ENCODE data around the gene FBLN1.
"Not testable (repeated sequence)": the region's sequence is repeated elsewhere in the genome, so short reads cannot be mapped to it uniquely, and the experiment has no call there.

The FBLN1 gene

GRCh38 chr22:45528046-45528445, 25.4 kb downstream of the FBLN1 start:
- no peak for DNase-seq (ENCODE audit: low read depth)

DNA sequence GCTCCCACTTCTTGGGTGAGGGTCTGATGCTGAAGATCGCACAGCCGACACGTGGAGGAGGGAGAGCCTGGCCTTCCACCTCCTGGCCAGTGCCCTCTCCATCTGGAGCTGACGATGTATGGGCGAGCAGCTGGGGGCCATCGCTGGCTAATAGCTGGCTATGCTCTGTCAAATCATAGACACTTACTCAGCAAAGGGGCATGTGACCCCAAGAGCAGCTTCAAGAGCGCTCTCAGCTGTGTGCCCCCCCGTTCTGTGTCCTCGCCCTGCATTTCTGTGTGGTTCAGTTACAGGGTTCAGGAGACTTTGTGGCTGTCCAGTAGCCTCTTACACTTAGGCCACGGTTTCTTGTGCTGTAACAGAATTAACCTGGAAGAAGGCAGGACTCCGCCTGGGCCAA, 26.4 kb downstream of the FBLN1 start:
- DNase-seq (ENCODE audit: low read depth), result no peak

- no peak for DNase-seq (ENCODE audit: low read depth)
Measured at GRCh38 chr22:45529971-45530575, 27.4 kb downstream of the FBLN1 start.

DNA sequence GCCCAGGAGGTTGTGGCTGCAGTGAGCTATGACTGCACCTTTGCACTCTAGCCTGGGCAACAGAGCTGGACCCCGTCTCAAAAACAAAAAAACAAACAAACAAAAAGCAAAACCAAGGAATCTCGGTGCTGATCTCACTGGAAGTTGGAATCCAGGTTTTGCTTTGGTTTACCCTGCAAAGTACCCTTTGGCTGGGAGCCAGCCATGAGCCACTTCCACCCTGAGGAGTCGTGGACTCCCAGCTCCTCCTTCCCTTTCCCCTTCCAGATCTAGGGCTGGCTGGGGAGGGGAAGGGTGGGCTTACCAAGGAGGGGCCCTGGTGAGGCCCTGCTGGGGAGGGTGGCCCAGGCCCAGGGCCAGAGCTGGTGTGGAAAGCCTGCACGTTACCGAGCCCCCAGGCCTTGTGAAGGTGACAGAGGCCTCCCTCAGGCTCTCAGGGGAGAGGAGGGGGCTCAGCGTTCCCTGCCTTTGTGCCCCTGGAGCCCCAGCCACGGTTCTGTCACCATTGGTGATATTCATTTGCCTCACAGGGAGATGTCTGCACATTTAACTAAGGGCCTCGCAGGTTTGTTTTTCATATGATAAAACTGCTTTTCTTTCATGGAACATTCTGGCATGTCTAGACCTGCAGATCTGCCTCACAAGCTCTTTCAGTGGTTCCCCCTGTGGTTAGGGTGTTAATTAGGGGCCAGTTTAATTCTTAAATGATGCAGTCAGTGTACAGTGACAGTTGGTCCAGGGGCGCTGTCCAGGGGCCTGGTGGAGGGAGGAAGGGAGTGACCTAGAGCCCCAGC, 29.0 kb downstream of the FBLN1 start:
- no peak for DNase-seq (ENCODE audit: low read depth)

- DNase-seq (ENCODE audit: low read depth), result no peak
Measured at GRCh38 chr22:45532235-45532631, 29.6 kb downstream of the FBLN1 start.

- no peak for DNase-seq (ENCODE audit: low read depth)
Measured at GRCh38 chr22:45533703-45534102, 31.0 kb downstream of the FBLN1 start.

- DNase-seq (ENCODE audit: low read depth), result no peak
Measured at GRCh38 chr22:45534339-45535192, 31.9 kb downstream of the FBLN1 start.

DNA sequence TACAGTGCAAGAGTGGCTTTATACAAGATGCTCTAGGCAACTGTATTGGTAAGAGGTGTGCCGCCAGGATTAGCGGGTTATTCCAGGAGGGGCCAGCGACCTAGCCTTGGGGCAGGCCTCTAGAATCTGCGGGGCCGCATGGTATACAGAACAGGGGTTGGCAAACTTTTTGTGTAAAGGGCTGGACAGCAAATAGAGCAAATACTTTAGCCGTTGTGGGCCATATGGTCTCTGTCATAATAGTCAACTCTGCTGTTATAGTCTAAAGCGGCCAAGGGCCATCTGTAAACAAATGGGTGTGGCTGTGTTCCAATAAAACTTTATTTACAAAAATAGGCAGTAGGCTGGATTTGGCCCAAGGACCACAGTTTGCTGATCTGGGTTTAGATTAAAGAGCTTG, 32.6 kb downstream of the FBLN1 start:
- no peak for DNase-seq (ENCODE audit: low read depth)

- not testable (repeated sequence) for DNase-seq (ENCODE audit: low read depth)
Measured at GRCh38 chr22:45535835-45536234, 33.2 kb downstream of the FBLN1 start.

- DNase-seq (ENCODE audit: low read depth), result no peak
Measured at GRCh38 chr22:45537734-45538181, 35.1 kb downstream of the FBLN1 start.

- DNase-seq (ENCODE audit: low read depth), result no peak
Measured at GRCh38 chr22:45538281-45538680, 35.6 kb downstream of the FBLN1 start.

DNA sequence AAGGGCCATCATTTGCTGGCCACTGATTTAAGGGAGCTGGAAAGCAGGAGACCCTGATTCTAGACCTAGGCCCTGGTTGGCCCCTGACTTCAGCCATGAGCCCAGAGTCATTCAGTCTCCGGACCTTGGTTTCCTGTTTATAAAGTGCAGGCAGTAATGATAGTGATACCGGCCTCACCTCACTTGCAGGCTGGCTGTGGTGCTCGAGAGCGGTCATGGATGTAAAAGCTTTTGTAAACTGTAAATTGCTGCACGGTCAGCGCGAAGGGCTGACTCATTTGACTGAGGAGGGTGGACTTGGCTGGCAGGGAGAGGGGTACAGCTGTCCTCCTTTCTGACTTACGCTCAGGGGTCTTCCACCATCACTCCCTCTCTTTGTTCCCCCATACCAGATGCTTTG, 37.4 kb downstream of the FBLN1 start:
- DNase-seq (ENCODE audit: low read depth), result no peak

GRCh38 chr22:45541382-45541979, 38.8 kb downstream of the FBLN1 start:
- no peak for DNase-seq (ENCODE audit: low read depth)

- DNase-seq (ENCODE audit: low read depth), result no peak
Measured at GRCh38 chr22:45542001-45542520, 39.4 kb downstream of the FBLN1 start.

GRCh38 chr22:45542736-45543135, 40.1 kb downstream of the FBLN1 start:
- DNase-seq (ENCODE audit: low read depth), result not testable (repeated sequence)

DNA sequence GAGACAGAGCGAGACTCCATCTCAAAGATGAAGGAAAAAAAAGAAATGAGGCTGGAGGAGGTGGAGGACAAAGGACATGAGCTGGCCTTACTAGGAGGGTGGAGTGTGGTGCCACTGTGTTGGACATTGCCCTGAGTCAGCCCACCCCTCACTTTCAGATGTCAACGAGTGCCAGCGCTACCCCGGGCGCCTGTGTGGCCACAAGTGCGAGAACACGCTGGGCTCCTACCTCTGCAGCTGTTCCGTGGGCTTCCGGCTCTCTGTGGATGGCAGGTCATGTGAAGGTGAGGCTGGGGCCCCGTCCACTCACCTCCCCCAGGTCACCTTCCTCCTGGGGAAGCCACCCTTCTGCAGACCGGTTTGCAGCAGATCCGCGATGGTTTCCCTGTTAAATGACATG, 40.6 kb downstream of the FBLN1 start:
- no peak for DNase-seq (ENCODE audit: low read depth)

DNA sequence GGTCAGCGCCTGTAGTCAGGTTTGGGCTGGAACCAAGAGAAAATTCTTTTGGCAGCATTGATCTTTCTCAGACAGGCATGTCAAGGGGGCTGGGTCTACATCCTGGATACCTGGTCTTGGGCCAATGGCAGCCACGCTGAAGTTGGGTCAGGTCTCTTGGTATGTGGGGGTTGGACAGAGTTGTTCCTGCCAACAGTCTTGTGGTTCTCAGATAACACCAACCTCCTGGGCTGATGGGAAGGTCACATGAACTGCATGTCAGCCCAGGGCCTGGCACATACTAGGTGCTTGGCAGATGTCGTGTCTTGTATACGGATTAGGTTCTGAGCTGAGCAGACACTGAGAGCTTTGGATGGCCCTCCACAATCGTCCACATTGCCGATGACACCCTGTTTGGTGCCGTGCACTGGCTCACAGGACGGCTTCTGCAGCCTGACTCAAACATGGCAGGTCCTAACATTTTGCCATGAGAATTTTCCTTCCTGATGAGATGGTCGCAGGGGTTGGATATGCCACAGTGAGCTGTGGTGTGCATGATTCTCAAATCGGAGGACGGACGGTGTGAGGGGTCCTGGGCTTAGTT, 42.0 kb downstream of the FBLN1 start:
- no peak for DNase-seq (ENCODE audit: low read depth)

DNA sequence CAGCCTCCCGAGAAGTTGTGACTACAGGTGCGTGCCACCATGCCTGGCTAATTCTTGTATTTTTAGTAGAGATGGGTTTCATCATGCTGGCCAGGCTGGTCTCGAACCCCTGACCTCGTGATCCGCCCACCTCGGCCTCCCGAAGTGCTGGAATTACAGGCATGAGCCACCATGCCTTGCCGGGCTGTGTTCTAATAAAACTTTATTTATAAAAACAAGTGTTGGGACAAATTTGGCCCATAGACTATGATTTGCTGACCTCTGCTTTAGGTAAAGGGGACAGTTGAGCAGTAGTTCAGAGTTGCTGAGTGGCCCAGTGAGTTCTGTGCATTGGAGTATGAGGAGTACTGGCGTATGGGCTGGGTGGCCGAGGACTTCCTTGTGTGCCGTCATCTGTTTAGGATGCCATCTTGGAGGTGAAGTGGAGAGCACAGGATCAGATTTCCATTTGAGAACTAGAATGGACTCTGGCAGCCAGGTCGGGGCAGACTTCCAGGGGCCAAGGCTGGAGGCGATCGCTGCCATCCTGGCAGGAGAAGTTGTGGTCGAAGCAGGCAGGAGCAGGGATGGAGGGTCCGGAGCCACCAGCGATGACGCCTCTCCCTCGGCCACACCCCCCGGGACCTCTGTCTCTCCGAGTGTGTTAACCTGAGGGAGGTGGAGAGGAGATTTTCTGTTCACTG, 43.8 kb downstream of the FBLN1 start:
- DNase-seq (ENCODE audit: low read depth), result no peak

- DNase-seq (ENCODE audit: low read depth), result no peak
Measured at GRCh38 chr22:45547016-45547345, 44.3 kb downstream of the FBLN1 start.

DNA sequence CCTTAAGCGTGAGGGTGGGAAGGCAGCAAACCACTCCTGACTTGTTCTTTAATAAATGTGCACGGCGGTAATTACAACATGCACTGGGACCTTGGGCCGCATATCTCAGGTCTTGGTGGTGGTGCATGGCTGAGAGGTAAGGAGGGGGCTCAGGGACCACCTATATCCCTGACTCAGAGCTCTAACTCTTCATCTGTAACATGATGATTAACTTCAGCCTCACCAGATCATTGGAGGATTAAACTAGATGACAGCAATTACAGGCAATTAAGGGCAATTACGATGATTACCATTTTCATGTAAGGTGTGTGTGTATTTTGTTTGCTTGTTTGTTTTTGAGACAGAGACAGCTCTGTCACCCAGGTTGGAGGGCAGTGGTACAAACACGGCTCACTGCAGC, 45.0 kb downstream of the FBLN1 start:
- no peak for DNase-seq (ENCODE audit: low read depth)

GRCh38 chr22:45548247-45548840, 45.7 kb downstream of the FBLN1 start:
- DNase-seq (ENCODE audit: low read depth), result no peak

All from stimulated activated CD8-positive, alpha-beta memory T cell treated with anti-CD3 and anti-CD28 coated beads, Interleukin-4, amount 100 ng/mL, for 24 hours (primary cell).